Pons (tissue), 1 donor: Measurements from ENCODE around the gene UPK2.
"Not testable (repeated sequence)": the region's sequence is repeated elsewhere in the genome, so short reads cannot be mapped to it uniquely, and the experiment has no call there.

Experiments
- DNase-seq: peaks from one replicate; pipeline ENCODE4 v3.0.0-alpha.2; 2016; ENCODE audit warnings: low spot score

UPK2 gene

GRCh38 chr11:118938491-118939403 lies 17.4 kb upstream of the UPK2 start:
- DNase-seq: no peak

GRCh38 chr11:118939404-118939915 lies 16.6 kb upstream of the UPK2 start:
- DNase-seq: no peak

- DNase-seq: no peak
Measured at GRCh38 chr11:118939953-118940598, 16.0 kb upstream of the UPK2 start.

GRCh38 chr11:118947091-118947490 lies 9.0 kb upstream of the UPK2 start:
- no peak for DNase-seq

GRCh38 chr11:118948000-118948399 lies 8.1 kb upstream of the UPK2 start:
- no peak for DNase-seq

GRCh38 chr11:118953265-118953664 lies 2.8 kb upstream of the UPK2 start:
- DNase-seq: peak; percentile 82

- DNase-seq: not testable (repeated sequence)
Measured at GRCh38 chr11:118953976-118954375, 2.1 kb upstream of the UPK2 start.

GRCh38 chr11:118956847-118957469 lies 860 bp downstream of the UPK2 start:
- DNase-seq: no peak

GRCh38 chr11:118957549-118957948 lies 1.5 kb downstream of the UPK2 start:
- no peak for DNase-seq

GRCh38 chr11:118957968-118958367 lies 1.9 kb downstream of the UPK2 start:
- no peak for DNase-seq

GRCh38 chr11:118958577-118958976 lies 2.5 kb downstream of the UPK2 start:
- DNase-seq: no peak

- DNase-seq: no peak
Measured at GRCh38 chr11:118961189-118961588, 5.1 kb downstream of the UPK2 start.

GRCh38 chr11:118961591-118961990 lies 5.5 kb downstream of the UPK2 start:
- DNase-seq: no peak

- not testable (repeated sequence) for DNase-seq
Measured at GRCh38 chr11:118969508-118969907, 13.4 kb downstream of the UPK2 start.

GRCh38 chr11:118971646-118972045 lies 15.5 kb downstream of the UPK2 start, which contains the start of gene FOXR1:
TSS of gene FOXR1 (plus strand) at chr11:118971761. CDS start at chr11:118971932, 171 bp downstream.
- DNase-seq: no peak

GRCh38 chr11:118973985-118974384 lies 17.9 kb downstream of the UPK2 start:
- no peak for DNase-seq

GRCh38 chr11:118975771-118976709 lies 19.9 kb downstream of the UPK2 start:
- no peak for DNase-seq

- DNase-seq: no peak
Measured at GRCh38 chr11:118979434-118979833, 23.3 kb downstream of the UPK2 start.

GRCh38 chr11:118980191-118980881 lies 24.2 kb downstream of the UPK2 start:
- peak; percentile 46 for DNase-seq

- DNase-seq: not testable (repeated sequence)
Measured at GRCh38 chr11:118984337-118984736, 28.2 kb downstream of the UPK2 start.

GRCh38 chr11:118984825-118985224 lies 28.7 kb downstream of the UPK2 start:
- DNase-seq: no peak
